ENCODE data around the gene SMIM24. TPM values are rescaled to one million over a fixed set of nuclear protein-coding genes. Genes with fewer than 3 reads are reported as not detected.

SMIM24 gene
- total RNA-seq, 1 experiment from 2014 or later: 1.9 TPM

DNA sequence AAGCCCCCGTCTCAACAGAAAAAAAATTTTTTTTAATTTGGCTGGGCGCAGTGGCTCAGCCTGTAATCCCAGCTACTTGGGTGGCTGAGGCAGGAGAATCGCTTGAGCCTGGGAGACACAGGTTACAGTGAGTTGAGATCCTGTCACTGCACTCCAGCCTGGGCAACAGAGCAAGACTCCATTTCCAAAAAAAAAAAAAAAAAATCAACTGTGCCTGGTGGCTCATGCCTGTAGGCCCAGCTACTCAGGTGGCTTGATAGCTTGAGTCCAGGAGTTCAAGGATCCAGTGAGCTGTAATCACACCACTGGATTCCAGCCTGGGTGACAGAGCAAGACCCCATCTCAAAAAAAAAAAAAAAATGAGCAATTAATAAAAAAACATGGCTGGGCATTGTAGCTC, 21.5 kb upstream of the SMIM24 start:
- no peak overlapping the region for H3K23ac ChIP-seq (ENCODE audit: insufficient read length, low read depth, low read length)
- no peaks in the 10 kb centered on the region for H3K9me3 ChIP-seq (ENCODE audit: control insufficient read depth, low read depth, low read length)
- no peak overlapping the region for H3K4me2 ChIP-seq (ENCODE audit: insufficient read depth, insufficient read length, low read length)
- H3K4me1 ChIP-seq (ENCODE audit: insufficient read depth, low read length): no peaks in the 10 kb centered on the region
- H3K79me1 ChIP-seq (ENCODE audit: insufficient read depth, low read depth, low read length, poor library complexity, severe bottlenecking): no peaks in the 10 kb centered on the region
- Mint-ChIP-seq H3K4me3 (no peak overlapping the region), H3K9me3 (no peaks in the 10 kb centered on the region; a peak in 1 of 5 replicates), H3K4me1 (peaks cover 12 to 23% of the 10 kb centered on the region in 2 experiments), H3K27me3 (ENCODE audit: low read depth) (no peaks in the 10 kb centered on the region), H3K27ac (no peak overlapping the region), H3K36me3 (ENCODE audit: insufficient read depth in 1 of 3, low read depth in 3 of 3) (peaks cover 9 to 14% (median 12%) of the 10 kb centered on the region in 3 experiments; a peak in 6 of 7 replicates)
- no peaks in the 10 kb centered on the region for H4K20me1 ChIP-seq (ENCODE audit: control insufficient read depth, insufficient read depth, insufficient read length)
- no peak overlapping the region for H4K91ac ChIP-seq (ENCODE audit: insufficient read length, low read depth, low read length)
- TF ChIP-seq, protein P1, sequence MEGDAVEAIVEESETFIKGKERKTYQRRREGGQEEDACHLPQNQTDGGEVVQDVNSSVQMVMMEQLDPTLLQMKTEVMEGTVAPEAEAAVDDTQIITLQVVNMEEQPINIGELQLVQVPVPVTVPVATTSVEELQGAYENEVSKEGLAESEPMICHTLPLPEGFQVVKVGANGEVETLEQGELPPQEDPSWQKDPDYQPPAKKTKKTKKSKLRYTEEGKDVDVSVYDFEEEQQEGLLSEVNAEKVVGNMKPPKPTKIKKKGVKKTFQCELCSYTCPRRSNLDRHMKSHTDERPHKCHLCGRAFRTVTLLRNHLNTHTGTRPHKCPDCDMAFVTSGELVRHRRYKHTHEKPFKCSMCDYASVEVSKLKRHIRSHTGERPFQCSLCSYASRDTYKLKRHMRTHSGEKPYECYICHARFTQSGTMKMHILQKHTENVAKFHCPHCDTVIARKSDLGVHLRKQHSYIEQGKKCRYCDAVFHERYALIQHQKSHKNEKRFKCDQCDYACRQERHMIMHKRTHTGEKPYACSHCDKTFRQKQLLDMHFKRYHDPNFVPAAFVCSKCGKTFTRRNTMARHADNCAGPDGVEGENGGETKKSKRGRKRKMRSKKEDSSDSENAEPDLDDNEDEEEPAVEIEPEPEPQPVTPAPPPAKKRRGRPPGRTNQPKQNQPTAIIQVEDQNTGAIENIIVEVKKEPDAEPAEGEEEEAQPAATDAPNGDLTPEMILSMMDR (conservative IDR thresholded peaks at IDR 0.05): no peak
- no peak overlapping the region for H2BK15ac ChIP-seq (ENCODE audit: low read depth, low read length)
- peaks cover 10% of the 10 kb centered on the region for H3K23me2 ChIP-seq (ENCODE audit: insufficient read length, low read depth, low read length, poor library complexity, severe bottlenecking)
- peaks cover 10% of the 10 kb centered on the region for H3K79me2 ChIP-seq (ENCODE audit: insufficient read depth, low read length)
- DNase-seq: no peak
- H2BK12ac ChIP-seq (ENCODE audit: insufficient read length, low read depth, low read length): no peak overlapping the region
- H3T11ph ChIP-seq (ENCODE audit: low read length): no peak overlapping the region
- no peak overlapping the region for H2AK5ac ChIP-seq (ENCODE audit: insufficient read length, low read length)
- no peak overlapping the region for H2BK5ac ChIP-seq (ENCODE audit: insufficient read length, low read length)
- no peak overlapping the region for H2BK120ac ChIP-seq (ENCODE audit: low read depth, low read length, poor library complexity, severe bottlenecking)
- no peak overlapping the region for H3K9ac ChIP-seq (ENCODE audit: extremely low read depth, insufficient read length, low read length)
- no peak overlapping the region for H3K56ac ChIP-seq (ENCODE audit: insufficient read length, low read depth, low read length)
- WGBS (ENCODE audit: extremely low coverage, insufficient read length, low lambda C conversion rate): no CpG with 5 or more reads among the region's 3 CpGs
- H3K18ac ChIP-seq (ENCODE audit: insufficient read length, low read depth, low read length): no peak overlapping the region
- no peak overlapping the region for H4K5ac ChIP-seq (ENCODE audit: insufficient read length, low read depth, low read length)
- H3K4ac ChIP-seq (ENCODE audit: low read depth, low read length): no peak overlapping the region
- no peak overlapping the region for H3K27ac ChIP-seq (ENCODE audit: insufficient read length, low read depth, low read length)
- H4K8ac ChIP-seq (replicated peaks; ENCODE audit: insufficient read length, low read depth, low read length): no peak overlapping the region
- H3K14ac ChIP-seq (ENCODE audit: insufficient read depth, low read length): no peak overlapping the region
- no peak overlapping the region for H2AFZ ChIP-seq (ENCODE audit: low read length)
- no peak overlapping the region for H2BK20ac ChIP-seq (ENCODE audit: low read depth, low read length, poor library complexity, severe bottlenecking)
- H3K27me3 ChIP-seq (ENCODE audit: insufficient read depth, low read length): no peaks in the 10 kb centered on the region

All from H9 (cell line).